CD4-positive, alpha-beta T cell treated with Interferon gamma for 1 hour (primary cell): ENCODE data around the gene BTN3A1.
A peak's percentile ranks its signal among the peaks of the same experiment; 100 is the strongest.
"Not testable (repeated sequence)": the region's sequence is repeated elsewhere in the genome, so short reads cannot be mapped to it uniquely, and the experiment has no call there.

Experiments
- DNase-seq: peaks from one replicate; pipeline ENCODE4 v3.0.0-alpha.2; 2020

BTN3A1 gene

DNA sequence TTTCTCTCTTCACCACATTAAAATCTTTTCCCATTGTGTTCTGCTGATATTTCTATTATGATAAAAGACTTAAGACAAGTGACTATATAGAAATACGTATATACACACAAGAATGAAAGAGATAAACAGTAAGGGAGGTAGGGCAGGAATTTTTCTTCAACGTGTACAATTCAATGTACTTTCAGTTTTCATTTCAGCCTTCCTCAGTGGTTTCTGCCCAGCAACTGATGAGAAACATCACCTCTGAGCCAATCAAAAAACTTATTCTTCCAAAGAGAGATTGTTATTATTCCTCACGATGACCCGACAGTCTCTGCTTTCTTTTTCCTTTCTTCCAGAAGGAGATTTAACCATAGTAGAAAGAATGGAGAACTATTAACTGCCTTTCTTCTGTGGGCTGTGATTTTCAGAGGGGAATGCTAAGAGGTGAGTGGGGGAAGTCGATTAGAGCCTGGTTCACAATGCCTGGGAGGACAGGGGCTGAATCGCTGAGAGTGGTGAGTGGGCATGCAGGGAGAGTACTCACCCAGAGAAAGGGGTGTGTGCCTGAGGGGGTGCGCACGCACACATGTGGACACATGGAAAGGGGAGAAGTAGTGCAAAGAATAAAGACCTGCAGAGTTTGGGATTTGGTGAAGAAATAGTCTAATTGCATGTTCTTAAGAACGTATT, at the start of gene BTN3A1:
Gene BTN3A1, plus strand, starts transcription at position 289 of the 672 bp plus-strand sequence. CDS start 3,289 bp downstream, outside the sequence.
- DNase-seq, result peak; percentile 66

DNA sequence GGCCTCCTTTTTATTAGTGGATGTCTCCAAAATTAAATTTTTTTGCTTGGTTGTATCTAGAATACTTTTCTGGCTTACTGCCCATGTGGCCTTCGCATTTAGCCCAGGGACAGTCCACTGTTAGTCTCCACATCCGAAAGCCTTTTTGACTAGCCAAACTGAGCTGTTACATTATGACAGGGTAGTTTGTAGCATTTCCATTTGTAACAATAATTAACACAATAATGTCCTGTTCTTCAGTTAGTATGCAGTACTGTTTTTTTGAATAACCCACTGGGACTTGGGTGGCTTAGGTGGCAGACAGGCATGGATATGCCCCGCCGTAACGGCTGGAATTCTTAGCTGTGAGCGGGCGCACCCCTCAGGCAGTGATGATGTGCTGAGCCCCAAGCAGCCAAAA, 49.8 kb upstream of the BTN3A1 start:
- no peak for DNase-seq

DNA sequence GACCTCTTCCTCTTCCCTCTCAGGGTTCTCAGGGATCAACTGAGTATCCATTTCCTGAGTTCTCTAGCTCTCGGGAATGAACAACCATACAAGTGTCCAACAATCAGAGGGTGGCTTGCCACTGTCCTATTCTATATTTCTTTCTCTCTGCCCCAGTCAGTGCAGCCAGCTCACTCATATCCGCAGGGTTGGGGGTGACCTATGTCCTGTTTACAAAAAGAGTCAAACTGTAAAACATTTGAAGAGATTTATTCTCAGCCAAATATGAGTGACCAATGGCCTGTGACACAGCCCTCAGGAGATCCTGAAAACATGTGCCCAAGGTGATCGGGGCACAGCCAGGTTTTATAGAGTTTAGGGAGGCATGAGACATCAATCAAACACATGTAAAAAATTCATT, 47.9 kb upstream of the BTN3A1 start:
- DNase-seq, result no peak

DNA sequence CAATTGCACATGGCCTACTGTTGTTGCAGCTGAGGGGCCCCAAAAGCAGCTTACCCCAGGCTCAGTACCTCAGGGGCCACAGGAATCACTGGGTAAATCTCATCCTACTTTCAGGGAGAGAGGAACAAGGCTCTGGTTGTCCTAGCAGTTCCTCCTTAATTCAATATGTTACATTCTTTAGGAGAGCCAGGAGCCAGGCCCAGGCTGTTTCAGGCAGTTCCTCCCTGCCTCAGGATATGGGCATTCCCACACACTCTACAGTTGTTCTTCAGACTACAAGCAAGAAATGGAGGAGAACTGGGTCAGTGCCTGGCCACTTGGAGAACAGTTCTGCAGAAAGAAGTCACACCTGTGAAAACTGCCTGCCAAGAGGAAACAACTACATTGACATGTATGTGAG, 46.7 kb upstream of the BTN3A1 start:
- no peak for DNase-seq

DNA sequence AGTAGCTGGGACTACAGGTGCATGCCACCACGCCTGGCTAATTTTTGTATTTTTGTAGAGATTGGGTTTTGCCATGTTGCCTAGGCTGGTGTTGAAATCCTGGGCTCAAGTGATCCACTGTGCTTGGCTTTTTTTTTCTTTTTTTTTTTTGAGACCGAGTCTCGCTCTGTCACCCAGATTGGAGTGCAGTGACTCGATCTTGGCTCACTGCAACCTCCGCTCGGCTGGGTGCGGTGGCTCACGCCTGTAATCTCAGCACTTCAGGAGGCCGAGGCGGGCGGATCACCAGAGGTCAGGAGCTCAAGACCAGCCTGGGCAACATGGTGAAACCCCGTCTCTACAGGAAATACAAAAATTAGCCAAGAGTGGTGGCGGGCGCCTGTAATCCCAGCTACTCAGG, 44.5 kb upstream of the BTN3A1 start:
- not testable (repeated sequence) for DNase-seq

DNA sequence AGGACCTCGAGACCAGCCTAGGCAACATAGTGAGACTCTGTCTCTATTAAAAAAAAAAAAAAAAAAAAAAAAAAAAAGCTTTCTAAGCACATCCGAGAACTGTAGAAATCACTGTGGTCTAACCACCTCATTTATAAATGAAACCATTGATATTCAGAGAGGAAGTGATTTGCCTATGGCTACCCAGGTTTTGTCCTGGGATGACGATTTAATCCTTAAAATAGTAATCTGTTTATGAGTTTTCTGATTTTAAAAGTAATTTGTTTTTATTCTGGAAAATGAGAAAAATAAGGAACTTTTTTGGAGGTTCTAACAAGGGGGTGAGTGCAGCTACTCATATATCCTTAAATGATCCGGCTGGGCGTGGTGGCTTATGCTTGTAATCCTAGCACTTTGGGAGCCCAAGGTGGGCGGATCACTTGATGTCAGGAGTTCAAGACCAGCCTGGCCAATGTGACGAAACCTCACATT, 43.5 kb upstream of the BTN3A1 start:
- DNase-seq, result no peak

DNA sequence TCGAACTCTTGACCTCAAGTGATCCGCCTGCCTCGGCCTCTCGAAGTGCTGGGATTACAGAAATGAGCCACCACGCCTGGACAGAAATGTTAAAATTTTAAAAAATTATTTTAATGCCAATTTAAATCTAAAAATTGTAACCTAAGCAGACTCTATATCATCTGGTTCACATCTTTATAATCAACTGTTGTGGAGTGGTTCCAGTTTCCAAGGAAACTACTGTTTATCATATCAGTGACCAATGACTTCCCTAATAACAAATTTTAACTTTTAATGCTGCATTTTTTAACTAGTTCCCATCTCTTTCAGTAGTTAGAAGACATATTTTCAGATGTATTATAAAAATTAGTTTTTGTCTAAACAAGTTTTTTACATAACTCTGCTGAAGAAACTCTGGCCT, 42.3 kb upstream of the BTN3A1 start:
- no peak for DNase-seq

DNA sequence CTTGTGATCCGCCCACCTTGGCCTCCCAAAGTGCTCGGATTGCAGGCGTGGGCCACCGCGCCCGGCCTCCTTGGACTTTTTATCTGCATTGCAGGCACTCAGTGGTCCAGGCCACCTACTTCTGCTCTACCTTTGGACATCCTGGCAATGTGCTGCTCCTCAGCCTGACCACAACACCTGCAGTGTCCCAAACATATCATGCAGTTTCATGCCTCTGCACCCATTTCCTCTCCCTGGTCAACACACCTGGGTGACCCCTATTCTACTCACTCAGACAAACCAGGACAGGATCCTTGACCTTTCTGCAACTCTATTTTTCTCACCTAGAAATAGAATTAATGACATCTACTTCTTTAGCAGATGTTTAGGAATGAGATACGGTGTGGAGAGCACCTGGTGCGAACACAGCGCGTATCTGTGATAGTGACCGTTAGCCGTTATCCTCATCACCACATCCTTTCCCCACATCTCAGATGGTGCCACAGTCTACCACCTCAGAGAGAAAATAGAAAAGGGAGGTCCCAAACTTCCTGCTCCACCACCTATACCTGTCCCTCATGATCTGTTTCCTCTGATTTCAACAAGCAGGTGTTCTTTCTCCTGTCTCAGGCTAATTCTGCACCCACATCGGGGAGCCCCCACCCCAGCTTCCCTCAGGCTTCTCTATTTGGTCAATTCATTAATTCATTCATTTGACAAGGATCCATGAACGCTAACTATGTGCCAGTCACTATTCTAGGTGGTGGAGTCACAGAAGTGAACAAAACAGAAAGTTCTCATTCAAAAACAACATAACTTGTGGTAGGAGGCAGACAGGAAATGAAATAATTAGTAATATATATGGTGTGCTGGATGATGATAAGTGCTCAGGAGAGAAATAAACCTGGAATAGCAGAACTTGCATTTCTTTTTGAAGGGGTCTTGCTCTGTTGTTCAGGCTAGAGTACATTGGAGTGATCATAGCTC, 41.3 kb upstream of the BTN3A1 start:
- DNase-seq, result no peak

DNA sequence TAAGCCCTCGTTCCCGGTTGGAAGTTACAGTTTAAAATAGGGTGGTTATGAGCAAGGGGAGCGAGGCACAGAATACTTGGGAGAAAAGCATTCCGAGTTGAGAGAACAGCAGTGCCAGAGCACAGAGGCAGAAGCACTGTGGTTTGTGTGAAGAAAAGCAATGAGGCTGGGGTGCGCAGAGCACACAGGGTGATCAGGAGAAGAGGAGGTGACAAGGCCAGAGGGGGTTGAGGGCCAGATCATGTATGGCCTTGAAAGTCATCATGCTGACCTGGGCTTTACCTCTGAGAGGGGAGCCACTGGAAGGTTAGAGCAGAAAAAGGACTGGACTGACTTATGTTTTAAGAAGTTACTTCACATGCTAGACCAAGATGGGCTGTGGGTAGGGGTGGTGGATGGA, 40.5 kb upstream of the BTN3A1 start:
- DNase-seq, result no peak

DNA sequence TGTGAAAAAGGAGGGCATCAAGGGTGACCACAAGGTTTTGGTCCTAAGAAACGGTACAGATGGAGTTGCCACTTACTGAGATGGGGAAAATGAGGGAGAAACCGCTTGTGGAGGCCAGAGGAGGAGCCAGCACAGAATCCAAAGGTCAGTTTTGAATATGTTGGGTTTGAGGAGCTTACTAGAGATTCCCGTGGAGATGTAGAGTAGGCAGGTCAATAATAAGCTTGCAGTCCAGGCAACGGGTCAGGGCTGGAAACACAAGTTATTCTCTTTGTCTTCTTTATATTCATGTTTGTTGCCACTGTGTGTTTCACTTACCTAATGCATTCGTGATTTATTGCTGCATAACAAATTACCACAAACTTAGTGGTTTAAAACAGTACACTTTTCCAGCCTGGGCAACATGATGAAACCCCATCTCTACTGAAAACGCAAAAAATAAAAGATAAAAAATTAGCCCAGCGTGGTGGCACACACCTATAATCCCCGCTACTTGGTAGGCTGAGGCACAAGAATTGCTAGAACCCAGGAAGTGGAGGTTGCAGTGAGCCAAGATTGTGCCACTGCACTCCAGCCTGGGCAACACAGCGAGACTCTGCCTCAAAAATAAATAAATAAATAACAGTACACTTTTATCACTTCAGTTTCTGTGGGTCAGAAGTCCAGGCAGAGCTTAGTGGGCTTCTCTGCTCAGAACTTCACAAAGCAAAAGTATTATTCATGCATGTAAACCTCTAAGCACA, 39.8 kb upstream of the BTN3A1 start:
- DNase-seq, result no peak

DNA sequence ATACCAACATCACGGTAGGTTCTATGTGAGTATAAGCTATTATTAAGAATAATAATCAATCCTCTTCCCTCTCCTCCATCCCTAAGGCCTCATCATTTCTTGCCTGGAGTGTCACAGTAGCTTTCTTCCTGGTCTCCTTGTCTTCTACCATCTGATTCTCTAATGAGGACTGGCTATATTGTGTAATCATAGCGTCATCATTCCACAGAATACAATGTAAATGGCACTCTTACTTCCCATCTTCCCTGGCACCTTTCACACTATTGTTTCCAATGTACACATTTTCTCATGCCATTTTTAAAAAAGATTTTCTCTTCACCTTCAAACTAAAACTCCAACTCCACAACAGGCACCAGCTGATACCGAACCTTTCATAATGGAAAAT, 39.2 kb upstream of the BTN3A1 start:
- no peak for DNase-seq

DNA sequence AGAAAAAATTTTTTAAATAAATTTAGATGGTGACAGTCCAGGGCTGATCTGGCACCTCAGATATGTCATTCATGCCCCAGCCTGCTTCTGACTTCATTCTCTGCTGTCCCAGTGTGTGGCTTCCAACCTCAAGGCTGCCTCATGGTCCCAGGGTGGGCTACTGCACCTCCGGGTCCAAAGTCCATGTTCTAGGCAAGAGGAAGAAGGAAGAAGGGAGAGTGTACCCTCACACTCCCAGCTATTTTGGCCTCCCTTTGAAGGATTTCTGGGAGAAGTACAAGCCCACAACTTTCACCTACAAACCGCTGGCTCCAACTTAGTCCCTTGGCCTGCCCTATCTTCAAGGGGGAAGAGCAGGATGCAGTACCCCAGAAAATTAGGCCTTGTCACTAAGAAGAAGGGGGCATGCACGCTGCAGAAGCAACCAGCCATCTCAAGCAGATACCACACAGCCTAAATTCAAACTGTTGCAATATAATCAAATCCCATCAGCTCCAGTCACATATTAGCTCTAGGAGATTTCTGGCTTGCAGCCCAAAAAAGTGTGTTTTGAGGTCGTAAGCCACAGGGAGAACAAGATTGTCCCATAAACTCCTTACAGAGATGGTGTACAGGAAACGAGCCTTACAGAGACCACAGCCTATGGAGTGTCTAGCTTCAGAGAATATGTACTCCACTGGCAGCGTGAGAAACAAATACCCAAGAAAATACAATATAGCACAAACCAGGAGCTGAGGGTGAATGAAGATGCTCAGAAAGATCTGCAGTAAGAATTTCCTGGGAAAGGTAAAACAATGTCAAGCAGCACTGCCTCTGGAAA, 38.0 kb upstream of the BTN3A1 start:
- no peak for DNase-seq

DNA sequence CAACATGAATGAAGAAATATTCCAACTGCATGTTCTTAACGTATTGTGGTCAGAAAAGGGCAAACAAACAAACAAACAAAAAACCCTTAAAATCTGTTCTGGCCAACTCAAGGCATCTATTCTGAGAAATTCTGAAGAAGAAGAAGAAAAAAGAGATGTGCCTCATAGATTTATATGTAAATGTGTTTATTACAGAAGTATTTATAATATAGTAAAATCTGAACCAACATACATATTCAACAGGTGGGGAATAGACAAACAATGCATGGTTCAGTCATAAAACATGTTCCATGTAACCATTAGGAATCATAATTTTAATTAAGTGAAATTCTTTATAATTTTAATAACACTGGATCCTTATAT, 36.5 kb upstream of the BTN3A1 start:
- no peak for DNase-seq

DNA sequence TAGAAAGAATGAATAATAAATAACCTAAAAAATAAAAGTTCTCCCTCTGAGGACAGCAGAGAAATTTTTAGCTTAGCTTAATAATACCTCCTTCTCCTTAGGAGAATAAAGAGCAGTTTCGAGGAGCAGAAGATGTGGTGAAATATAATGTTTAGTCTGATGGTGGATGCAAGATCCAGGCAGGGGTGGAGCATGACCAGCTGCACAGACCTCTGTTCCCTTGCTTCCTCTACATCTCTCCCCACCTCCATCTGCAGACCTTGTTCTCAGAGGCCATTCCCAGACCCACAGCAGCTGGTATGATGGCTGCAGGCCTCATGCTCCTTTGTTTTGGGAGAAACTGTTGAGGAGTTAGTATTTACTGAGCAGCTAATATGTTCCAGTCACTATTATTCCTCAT, 35.6 kb upstream of the BTN3A1 start:
- no peak for DNase-seq

DNA sequence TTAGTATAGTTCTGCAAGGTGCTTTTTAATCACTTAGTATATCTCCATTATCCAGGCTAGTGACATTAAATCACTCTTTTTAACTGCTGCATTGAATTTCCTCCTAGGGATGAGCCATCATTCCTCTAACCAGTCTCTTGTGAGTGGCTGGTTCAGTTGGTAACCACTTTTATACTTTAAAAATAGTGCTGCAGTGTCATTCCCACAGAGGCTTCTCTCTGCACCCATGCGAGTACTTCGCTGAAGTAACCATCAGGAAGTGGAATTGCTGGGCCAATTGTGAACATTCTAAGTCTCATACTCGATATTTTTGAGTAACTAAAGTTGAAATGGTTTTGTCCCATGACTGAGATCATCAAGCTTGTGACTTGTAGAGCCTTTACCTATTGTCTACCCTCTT, 35.0 kb upstream of the BTN3A1 start:
- no peak for DNase-seq

DNA sequence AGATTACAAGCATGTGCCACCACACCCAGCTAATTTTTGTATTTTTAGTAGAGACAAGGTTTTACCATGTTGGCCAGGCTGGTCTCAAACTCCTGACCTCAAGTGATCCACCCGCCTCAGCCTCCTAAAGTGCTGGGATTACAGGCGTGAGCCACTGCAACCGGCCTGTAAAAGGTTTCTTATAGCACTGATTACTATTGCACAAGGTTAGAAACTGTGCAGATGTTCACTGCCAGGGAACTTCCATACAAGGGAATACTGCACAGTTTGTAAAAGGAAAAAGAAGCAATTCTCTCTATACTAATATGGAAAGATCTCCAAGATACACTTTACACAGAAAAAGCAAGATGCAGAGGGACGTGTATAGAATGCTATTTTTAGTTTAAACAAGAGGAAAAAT, 30.3 kb upstream of the BTN3A1 start:
- DNase-seq, result not testable (repeated sequence)

DNA sequence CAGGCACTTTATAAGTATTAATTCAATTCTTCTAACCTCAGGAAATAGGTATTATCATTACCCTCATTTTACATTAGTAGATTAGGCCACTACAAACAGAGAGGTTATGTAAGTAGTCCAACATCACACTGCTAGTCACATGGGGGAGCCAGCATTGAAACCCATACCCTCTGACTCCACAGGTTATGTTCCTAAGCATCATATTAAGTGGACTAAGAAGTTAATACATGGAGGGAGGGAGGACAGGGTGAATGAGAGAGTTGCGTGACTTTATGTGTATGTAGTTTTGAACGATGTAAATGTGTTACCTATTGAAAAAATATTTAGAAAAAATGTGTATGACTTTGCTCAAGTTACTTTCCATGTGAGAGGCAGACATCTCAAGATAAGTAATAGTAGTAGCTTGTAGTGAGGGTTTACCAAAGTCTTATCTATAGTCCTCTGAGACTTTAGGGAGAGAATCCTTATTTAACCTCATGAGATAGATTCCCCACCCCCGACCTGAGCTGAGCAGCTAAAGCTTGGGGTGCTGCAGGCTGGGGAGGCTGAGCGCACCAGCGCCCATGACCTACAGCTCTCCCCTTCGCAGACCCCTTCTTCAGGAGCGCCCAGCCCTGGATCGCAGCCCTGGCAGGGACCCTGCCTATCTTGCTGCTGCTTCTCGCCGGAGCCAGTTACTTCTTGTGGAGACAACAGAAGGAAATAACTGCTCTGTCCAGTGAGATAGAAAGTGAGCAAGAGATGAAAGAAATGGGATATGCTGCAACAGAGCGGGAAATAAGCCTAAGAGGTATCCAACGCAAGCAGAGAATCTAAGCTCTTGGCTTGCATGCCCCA, 29.5 kb upstream of the BTN3A1 start:
- no peak for DNase-seq

DNA sequence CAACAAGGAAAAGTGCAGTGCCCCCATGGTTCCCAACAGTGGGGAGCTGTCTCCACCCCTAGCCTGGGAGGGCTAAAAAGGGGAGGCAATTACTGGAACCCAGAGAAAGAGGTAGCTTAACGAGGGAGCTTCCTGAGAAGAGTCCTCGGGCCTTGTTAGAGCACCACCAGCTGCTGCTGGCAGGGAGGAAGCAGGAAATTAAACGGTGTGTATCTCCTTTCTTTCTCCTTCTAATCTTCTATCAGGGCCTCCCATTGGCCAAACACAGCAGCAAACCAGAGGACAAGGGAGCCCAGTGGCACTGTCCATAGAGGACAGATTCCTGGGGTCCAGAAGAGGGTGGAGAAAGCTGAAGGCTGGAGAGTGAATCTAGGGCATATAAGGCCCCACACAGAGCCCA, 26.8 kb upstream of the BTN3A1 start:
- DNase-seq, result no peak

DNA sequence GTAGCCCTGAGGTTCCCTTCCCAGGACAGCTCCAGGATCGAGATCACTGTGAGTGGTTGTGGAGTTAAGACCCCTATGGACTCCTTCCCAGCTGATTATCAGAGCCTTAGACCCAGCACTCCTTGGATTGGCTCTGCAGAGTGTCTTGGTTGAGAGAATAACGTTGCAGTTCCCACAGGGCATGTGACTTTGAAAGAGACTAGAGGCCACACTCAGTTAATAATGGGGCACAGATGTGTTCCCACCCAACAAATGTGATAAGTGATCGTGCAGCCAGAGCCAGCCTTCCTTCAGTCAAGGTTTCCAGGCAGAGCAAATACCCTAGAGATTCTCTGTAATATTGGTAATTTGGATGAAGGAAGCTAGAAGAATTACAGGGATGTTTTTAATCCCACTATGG, 24.4 kb upstream of the BTN3A1 start:
- DNase-seq, result no peak

DNA sequence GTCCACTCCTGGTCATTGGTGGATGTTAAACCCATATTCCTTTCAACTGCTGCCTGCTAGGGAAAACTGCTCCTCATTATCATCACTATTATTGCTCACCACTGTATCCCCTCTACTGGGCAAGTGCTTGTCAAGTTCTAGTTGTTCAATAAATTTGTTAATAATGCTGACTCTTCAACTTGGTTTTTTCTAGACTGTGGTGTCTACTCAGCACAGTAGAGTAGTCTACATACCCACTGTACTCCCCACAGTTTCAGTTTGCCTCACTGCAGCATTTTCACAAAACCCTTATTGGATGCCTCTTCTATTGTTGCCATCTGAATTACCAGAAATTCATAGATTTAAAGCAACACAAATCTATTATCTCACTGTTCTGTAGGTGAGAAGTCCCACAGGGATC, 23.9 kb upstream of the BTN3A1 start:
- not testable (repeated sequence) for DNase-seq

DNA sequence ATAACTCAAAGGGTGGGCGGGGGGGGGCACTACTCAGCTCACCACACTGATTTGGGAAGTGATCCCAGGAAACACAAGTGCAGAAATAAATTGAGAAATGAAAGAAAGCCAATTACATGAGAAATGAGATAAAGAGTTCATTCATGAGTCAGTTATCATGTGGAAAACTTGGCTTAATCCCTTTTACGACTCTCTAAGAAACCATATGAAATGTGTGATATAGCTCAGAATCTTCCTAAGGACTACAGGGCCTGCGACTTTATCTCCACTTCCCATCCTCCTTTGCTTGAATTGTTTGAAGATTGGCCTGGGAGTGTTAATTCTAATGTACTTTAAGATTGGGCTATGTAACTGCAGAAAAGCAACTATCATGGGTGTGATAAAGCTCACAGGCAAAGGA, 22.8 kb upstream of the BTN3A1 start:
- no peak for DNase-seq

DNA sequence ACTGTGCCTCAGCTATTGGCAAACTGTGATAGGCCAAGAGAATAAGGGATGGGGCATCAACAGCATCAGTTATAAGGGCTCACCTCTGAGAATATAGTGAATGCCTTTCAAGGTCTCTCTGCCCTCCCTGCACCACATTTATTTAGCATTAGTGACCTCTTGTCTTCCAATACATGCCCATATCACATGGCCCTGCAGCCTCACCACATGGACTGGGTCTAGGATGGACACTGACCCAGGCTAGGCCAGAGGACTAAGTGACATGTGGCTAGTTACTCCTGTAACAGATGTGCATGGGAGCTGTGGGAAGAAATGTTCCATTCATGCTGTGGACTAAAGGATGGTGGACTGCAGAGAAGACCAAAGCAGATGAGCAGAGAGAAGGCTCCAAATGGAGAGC, 22.3 kb upstream of the BTN3A1 start:
- no peak for DNase-seq
